Stimulated activated CD8-positive, alpha-beta memory T cell treated with anti-CD3 and anti-CD28 coated beads, Interleukin-7, amount 100 ng/mL, for 4 hours (primary cell): ENCODE measurements around the gene UMAD1.
"Not testable (repeated sequence)": the region's sequence is repeated elsewhere in the genome, so short reads cannot be mapped to it uniquely, and the experiment has no call there.

Experiments
- DNase-seq, 2 donors: peaks; one replicate each; pipeline ENCODE4 v3.0.0-alpha.2; 2020; ENCODE audit warnings: low read depth in 2 of 2

UMAD1 gene

GRCh38 chr7:7798510-7798909 lies 158.0 kb downstream of the UMAD1 start:
- DNase-seq: no peak

- DNase-seq: no peak
Measured at GRCh38 chr7:7799138-7799537, 158.6 kb downstream of the UMAD1 start.

- no peak for DNase-seq
Measured at GRCh38 chr7:7802531-7802930, 162.0 kb downstream of the UMAD1 start.

GRCh38 chr7:7803715-7804178 lies 163.2 kb downstream of the UMAD1 start:
- no peak for DNase-seq

GRCh38 chr7:7804822-7805221 lies 164.3 kb downstream of the UMAD1 start:
- not testable (repeated sequence) for DNase-seq

- DNase-seq: no peak
Measured at GRCh38 chr7:7805511-7806153, 165.1 kb downstream of the UMAD1 start.

GRCh38 chr7:7808156-7808555 lies 167.6 kb downstream of the UMAD1 start:
- no peak for DNase-seq

GRCh38 chr7:7808626-7809025 lies 168.1 kb downstream of the UMAD1 start:
- no peak for DNase-seq

- DNase-seq: no peak
Measured at GRCh38 chr7:7810380-7810779, 169.8 kb downstream of the UMAD1 start.

GRCh38 chr7:7810826-7811225 lies 170.3 kb downstream of the UMAD1 start:
- no peak for DNase-seq

- no peak for DNase-seq
Measured at GRCh38 chr7:7812112-7812511, 171.6 kb downstream of the UMAD1 start.

- DNase-seq: no peak
Measured at GRCh38 chr7:7815395-7815794, 174.8 kb downstream of the UMAD1 start.

- no peak for DNase-seq
Measured at GRCh38 chr7:7816084-7816483, 175.5 kb downstream of the UMAD1 start.

GRCh38 chr7:7816816-7817536 lies 176.4 kb downstream of the UMAD1 start:
- DNase-seq: no peak

GRCh38 chr7:7817748-7818147 lies 177.2 kb downstream of the UMAD1 start:
- no peak for DNase-seq

- DNase-seq: not testable (repeated sequence)
Measured at GRCh38 chr7:7818179-7818578, 177.6 kb downstream of the UMAD1 start.

- DNase-seq: no peak
Measured at GRCh38 chr7:7819442-7820247, 179.1 kb downstream of the UMAD1 start.

GRCh38 chr7:7820409-7820808 lies 179.9 kb downstream of the UMAD1 start:
- DNase-seq: no peak

- no peak for DNase-seq
Measured at GRCh38 chr7:7820939-7821338, 180.4 kb downstream of the UMAD1 start.

- no peak for DNase-seq
Measured at GRCh38 chr7:7821517-7821916, 181.0 kb downstream of the UMAD1 start.

GRCh38 chr7:7825294-7825693 lies 184.7 kb downstream of the UMAD1 start:
- DNase-seq: not testable (repeated sequence)

GRCh38 chr7:7829667-7830066 lies 189.1 kb downstream of the UMAD1 start:
- DNase-seq: no peak
